GM19397 (cell line): ENCODE data around the gene CLECL1.
"Not testable (repeated sequence)": the region's sequence is repeated elsewhere in the genome, so short reads cannot be mapped to it uniquely, and the experiment has no call there.

Experiments
- ATAC-seq: cut with Tn5 transposase; IDR thresholded peaks from one replicate; pipeline ENCODE4 v1.9.1; 2021; ENCODE audit warnings: mild to moderate bottlenecking, moderate library complexity; ENCODE audit not compliant: unreplicated experiment

Gene CLECL1

DNA sequence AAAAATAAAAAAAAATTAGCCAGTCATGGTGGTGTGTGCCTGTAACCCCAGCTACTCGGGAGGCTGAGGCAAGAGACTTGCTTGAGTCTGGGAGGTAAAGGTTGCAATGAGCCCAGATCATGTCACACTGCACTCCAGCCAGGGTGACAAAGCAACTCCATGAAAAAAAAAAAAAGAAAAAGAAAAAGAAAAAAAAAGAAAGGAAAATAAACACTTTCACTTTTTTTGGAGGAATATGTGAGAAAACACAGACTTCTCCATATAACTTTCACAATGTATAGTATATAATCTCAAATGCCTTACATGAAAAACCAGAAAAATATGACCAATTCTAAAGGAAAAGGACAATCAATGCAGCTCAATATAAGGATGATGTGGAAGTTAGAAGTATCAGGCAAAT lies 8.9 kb downstream of the CLECL1 start:
- no peak for ATAC-seq

DNA sequence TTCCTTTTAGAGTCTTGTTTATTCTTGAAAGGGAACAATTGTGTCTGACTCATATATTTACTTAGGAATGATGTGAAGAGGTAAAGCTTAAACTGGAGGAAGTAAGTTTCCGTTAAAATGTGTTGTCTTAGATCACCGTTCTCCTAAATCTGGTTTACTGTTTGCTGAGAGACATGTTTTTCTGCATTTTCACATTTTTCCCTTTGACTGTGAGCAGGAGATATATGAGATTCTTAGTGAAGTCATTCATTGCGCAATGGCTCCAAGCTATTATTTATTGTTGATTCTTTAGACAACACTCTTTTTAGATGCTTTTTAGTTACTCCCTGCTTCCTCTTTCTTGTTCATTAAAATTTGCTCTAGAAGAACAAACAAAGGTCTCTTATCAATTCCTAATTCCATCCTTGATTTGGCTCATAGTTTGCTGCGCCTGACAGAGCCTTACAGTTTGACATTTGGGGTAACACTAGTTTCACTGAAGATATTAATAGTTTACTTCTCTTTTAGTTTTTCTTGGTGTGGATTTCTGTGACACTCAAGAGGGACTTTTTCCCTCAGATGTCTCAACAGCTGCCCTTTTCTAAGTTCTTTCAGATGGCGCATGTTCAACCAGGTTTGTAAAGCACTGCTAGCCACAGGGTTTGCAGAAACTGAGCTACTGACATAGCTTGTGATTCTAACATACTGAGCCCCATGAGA lies 11.4 kb downstream of the CLECL1 start:
- peak; percentile 58 for ATAC-seq

DNA sequence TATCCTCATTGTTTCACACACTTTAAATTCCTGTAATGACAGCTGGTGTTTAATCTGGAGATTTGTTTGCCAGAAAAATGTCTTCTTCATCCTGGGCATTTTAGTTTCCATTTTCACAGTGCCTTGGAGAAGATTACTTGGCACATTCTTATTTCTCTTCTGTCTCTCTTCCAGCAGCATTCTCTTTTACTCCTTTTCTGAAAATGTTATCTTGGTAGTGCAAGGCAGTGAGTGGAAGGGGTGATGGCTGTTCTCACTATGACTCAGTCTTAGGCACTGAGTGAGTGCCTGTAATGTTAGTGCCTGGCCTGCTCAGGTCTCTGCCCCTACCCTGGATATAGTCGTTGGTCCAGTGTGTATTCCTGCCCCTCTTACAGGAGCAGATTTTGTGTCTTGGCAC lies 13.1 kb downstream of the CLECL1 start:
- no peak for ATAC-seq

DNA sequence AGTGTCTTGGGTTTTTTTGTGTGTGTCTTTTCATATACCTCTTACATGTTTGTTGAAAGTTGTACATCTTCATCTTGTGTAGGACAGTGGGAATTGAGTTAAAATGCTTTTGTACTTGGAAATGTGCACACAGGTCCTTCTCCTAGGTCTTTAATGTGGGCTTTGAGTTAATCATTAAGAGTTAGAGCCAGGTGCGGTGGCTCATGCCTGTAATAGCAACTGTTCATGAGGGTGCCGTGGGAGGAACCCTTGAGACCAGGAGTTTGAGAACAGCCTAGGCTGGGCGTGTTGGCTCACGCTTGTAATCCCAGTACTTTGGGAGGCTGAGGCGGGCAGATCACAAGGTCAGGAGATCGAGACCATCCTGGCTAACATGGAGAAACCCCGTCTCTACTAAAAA lies 13.9 kb downstream of the CLECL1 start:
- ATAC-seq, result no peak

DNA sequence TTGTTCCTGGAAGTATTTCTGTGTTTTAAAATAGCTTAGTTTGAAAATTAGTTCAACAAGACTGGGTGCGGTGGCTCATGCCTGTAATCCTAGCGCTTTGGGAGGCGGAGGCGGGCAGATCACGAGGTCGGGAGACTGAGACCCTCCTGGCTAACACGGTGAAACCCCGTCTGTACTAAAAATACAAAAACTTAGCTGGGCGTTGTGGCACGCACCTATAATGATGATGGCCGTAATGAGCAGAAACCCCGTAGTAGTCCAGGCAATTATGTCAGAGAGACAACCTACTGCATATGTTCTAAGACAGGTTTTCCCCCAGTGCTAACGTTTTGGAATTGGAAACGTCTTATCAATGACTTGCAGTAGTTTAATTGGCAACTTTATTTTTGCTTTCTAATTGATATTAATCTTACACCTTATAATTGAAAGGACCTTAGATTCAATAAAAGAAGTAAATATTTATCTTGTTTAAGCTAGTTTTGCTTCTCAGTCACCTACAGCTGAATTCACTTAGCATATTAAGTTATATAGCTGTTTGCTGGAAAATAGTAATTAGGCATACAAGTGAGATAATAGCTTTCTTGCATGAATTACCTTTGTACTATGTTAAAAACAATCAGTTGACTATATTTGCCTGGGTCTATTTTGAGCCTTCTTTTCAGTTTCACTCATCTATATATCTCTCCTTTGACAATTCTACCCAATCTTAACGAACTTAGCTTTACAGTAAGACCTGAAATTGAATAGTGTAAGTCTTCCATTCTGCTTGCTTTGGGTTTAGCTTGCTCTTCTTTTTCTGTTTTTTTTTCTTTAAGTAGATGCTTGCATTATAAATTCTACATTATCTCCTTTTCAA lies 15.6 kb downstream of the CLECL1 start:
- no peak for ATAC-seq

DNA sequence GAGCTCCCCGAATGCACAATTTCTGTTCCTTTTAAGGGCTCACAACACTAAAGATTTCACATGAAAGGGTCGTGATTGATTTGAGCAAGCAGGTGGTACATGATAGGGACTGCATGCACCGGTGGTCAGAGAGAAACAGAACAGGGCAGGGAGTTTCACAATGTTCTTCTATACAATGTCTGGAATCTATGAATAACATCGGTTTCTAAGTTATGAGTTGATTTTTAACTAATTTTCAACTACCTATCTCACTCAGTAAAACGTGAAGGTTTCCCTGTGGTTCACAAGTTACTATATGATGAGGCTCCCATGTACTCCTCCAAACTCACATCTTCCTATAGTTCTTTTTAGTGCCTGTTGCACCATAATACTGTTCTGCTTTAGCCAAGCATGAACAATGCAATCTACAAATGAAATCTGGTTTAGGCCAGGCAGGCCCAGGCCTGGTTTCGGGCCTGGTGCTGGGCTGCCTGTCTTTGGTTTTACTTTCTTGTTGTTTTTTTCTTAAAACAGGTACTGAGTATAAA lies 19.8 kb downstream of the CLECL1 start:
- ATAC-seq, result peak; percentile 74

DNA sequence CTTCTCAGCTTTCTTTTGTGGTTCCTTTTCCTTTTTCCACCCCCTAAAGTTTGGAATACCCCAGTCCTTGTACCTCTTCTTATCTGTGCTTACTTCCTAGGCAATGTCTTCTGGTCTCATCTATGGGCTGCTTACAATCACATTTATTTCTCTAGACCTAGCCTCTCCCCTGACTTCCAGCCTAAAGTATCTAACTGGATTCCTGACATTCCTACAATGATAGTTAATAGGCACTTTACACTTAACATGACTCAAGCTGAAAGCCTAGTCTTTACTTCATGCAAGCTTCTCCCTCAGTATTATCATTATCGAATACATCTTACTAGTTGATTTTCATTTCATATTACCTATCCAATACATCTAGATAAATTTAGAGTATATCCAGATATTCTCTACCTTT lies 21.2 kb downstream of the CLECL1 start:
- no peak for ATAC-seq

DNA sequence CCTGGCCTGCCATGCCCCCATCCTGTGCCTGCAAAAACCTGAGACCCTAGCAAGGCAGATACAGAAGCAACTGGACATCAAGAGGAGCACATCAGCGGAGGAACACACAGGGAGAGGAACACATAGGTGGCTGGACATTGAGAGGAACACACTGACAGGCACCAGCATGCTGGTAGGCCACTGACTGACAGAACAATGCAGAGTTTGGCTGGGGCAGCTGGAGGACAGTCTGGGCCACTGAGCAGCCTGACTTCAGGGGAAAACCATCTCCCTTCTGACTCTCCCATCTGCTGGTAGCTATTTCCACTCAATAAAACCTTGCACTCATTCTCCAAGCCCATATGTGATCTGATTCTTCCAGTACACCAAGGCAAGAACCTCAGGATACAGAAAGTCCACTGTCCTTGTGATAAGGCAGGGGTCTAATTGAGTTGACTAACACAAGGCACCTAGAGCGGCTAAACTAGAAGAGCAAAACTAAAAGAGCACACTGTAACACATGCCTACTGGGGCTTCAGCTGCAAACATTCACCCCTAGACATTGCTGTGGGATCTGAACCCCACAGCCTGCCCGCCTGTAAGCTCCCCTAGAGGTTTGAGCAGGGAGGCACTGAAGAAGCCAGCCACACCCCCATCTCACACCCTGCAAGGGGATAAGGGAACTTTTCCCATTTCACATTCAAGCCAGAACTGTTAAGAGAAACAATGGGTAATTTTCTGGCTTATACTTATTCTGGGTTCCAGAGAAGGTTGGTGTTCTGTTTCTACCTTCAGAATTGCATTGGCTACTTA lies 22.1 kb downstream of the CLECL1 start:
- ATAC-seq, result no peak

DNA sequence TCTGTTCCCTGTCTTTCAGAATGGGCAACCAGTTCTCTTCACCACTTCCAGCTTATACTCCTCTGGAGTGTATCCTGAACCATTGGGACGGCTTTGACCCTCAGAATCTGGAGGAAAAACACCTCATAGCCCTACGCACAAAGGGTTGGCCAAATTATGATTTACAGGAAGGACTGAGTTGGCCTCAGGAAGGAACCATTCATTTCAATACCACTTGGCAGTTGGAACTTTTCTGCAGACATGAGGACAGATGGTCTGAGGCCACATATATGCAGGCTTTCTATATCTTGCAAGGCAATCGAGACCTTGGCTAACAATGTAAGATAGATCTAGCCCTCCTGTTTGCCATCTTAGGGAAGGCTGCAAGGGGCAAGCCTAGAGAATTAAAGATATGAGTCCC lies 24.0 kb downstream of the CLECL1 start:
- no peak for ATAC-seq

DNA sequence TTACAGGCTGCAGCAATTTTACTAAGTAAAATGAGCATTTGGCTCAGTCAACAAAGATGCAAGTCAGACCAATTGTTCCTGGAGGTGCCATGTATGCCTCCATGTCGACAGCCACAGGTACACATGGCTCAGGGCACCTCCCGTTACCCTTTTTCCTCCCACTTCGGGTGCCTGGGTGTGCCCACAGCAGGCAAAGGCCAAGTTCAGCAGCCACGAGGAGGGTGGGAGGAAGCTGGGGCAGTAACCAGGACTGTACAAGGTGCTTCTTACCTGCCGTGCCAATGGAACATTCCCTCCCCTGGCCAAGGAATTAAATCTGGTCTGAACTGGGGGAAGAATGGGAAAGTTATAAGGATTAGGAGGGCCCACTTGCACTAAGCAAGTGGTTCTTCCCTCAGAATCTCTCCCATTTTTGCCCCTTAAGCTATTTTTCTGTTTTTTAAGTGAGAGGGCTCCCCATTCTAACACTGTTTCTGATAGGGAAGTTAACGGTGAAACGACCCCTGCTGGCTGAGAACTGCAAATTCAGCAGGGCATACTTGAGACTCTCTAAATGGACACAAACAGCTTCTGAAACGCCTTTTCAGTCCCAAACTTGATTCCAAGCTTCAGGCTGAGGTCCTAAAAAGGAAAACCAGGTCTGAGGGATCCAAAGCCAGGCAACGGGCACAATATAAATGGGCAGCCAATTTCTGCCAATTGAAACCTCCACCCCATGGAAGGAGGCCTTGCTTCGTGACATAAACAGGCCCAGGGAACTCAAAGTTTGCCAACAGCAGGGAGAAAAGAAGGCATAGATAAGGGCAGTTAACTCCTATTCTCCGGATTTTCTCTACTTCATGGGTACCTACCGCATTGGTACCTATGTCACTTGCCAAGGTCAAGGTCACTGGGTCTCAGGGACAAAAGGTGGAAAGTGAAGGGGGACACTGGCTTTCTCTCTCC lies 24.8 kb downstream of the CLECL1 start:
- ATAC-seq, result no peak

DNA sequence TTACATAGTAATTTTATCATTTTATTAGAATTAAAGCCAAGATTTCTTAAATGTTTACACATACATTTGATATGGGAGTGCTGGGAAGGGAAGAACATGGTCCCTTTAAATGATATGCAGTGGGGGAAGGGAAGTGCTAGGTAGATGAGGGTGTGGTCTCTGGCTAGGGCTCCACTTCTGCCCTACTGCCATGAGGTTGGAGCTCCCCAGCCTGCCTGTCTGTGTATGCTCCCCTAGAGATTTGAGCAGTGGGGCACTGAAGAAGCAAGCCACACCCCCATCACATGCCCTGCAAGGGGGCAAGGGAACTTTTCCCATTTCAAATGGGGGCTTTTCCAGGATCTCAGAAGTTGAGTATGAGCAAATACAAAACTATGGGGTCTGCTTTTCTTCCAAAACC lies 25.5 kb downstream of the CLECL1 start:
- no peak for ATAC-seq

DNA sequence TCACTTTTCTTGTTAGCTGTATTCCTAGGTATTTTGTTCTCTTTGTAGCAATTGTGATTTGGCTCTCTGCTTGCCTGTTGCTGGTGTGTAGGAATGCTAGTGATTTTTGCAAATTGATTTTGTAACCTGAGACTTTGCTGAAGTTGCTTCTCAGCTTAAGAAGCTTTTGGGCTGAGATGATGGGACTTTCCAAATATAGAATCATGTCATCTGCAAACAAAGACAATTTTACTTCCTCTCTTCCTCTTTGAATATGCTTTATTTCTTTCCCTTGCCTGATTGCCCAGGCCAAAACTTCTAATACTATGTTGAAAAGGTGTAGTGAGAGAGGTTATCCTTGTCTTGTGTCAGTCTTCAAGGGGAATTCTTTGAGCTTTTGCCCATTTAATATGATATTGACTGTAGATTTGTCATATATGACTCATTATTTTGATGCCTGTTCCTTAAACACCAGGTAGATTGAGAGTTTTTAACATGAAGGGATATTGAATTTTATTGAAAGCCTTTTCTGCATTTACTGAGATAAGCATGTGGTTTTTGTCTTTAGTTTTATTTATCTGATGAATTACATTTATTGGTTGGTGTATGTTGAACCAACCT lies 26.7 kb downstream of the CLECL1 start:
- ATAC-seq, result no peak

DNA sequence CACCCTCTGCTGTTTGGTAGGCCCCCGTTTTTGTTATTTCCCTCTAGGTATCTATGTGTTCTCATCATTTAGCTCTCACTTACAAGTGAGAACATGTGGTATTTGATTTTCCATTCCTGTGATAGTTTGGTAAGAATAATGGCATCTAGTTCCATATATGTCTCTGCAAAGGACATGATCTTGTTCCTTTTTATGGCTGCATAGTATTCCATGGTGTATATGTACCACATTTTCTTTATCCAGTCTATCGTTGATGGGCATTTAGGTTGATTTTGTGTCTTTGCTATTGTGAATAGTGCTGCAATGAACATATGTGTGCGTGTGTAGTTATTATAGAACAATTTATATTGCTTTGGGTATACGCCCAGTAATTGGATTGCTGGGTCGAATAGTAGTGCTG lies 28.3 kb downstream of the CLECL1 start:
- not testable (repeated sequence) for ATAC-seq

DNA sequence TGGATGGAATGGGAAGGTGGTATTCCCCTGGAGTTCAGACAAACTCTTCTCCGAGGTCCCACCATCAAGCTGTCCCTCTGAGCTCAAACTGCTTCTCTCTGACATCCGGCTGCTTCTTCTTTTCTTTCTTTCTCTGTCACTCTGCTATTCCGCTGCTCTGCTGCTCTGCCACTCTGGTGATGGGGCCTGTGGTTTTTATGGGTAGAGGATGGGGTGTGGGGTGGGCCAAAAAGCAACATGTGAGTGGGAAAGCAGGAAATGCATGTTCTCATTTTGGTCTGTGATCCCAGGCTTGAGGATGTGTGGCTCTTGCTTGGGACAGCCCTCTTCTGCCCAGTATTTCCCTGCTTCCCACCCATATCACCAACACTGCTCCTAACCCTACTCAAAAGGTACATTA lies 30.6 kb downstream of the CLECL1 start:
- no peak for ATAC-seq

DNA sequence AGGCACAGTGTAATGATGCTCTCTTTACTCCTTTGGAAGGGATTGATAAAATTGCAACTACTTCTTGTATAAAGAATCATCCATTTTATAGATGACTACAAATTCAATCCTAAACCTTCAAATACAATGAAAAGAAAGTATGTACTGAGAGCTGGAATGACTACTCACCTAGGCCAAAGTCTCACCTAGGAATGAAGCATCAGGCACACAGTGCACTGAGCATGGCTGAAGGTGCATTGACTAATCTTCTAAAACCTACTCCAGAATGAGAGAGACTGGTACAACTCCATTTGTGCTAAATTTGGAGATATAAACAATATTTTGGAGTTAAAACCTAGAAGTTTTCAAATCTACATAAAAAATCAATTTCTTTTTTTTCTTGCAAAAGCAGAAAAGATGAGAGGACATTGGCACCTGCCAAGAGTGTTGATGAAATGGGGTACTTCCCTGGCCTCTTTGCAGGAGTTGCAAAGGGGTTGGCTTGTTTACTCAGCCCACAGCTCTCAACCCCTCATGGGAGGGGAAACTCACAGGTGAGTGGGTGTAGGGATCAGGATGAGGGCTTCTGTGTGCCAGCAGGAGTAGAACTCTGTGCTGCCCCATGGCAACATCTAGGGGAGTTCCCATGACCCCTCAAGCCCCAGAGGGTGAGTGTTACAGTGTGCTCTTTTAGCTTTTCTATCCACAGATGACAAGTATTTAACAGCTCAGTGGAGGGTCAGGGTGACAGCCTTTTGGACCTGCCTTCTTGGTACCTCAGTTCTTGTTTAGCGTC lies 31.3 kb downstream of the CLECL1 start:
- no peak for ATAC-seq

DNA sequence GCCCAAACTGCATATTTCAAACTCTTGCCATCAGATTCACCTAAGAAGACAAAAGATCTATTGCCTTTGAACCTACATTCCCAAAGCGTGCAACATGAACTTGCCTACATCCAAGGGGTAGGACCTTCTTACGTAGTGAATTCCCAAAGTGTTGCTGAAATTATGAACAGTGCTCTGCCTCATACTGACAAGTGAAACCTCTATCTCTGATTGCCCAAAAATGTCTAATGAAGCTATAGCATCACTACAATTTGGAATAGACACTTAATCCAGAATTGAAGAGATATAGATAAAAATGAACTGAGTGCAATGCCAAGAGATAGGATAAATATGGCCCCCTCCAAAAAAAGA lies 32.3 kb downstream of the CLECL1 start:
- no peak for ATAC-seq

DNA sequence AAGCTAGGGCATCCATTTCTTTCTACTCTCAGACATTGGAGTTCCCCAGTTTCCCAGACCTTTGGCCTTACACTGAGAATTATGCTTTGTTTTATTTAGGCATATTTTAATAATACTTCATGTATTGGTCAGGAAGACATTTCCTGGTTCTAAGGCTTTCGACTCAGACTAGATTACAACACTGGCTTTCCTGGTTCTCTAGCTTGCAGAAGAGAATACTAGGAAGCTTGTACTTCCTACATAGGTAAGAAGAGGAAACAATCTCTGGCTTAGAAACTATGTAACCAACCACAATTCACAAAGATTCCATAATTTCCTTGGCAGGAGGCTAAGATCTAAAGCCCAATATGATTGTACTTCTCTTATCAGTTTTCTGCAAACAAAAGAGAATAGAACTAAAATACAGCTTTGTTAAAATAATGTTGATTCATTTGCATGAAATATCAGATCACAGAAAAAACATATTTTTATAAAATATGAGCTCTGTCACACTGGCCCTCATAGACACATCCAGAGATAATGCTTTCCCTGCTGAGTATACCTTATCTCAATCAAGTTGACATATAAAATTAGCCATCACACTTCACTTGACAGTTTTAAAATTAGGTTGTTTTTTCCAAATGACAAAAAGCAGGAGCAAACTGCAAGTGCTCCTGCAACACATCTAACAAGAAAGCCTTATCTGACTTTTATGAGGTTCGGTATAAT lies 32.8 kb downstream of the CLECL1 start:
- ATAC-seq, result no peak

DNA sequence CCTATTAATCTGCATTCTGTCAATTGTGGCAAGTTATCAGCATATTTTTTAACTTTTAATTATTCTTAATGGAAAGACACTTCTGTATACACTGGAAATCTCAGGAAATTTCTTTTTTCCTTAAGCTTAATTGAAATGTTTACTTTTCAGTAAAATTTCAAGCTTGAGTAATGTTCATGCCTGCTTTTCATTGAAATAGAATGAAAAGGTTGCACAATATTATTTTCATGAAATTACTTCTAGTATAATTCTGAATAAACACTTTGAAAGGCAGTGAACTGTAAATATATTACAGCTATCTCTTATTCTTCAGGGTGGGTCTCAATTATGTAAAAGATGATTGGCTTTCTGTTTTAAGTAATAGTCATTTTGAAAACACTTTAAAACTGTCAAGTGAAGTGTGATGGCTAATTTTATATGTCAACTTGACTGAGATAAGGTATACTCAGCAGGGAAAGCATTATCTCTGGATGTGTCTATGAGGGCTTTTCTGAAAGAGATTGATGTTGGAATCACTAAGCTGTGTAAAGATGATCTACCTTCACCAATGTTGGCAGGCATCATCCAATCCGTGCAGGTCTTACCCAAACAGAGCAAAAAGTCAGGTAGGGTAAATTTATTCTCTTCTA lies 33.5 kb downstream of the CLECL1 start:
- ATAC-seq, result no peak
